H9 (cell line): ENCODE data around the gene NCKAP5. TPM values are rescaled to one million over a fixed set of nuclear protein-coding genes. Genes with fewer than 3 reads are reported as not detected.

Experiments
- DNase-seq: peaks from one replicate; pipeline ENCODE4 v3.0.0-alpha.2; 2017
- H2AFZ ChIP-seq: one replicate; pipeline ENCODE4 v1.6.1; 2013; ENCODE audit warnings: mild to moderate bottlenecking, low read length, control low read depth, moderate library complexity
- H2AK5ac ChIP-seq: 2 replicates; pipeline ENCODE4 v1.6.1; 2013; ENCODE audit warnings: low read length, control low read depth, mixed read lengths; ENCODE audit not compliant: insufficient read length
- H2BK120ac ChIP-seq: one replicate; pipeline ENCODE4 v1.6.1; 2013; ENCODE audit warnings: low read depth, mild to moderate bottlenecking, low read length, control low read depth, inconsistent platforms; ENCODE audit not compliant: poor library complexity, severe bottlenecking
- H2BK12ac ChIP-seq: 2 replicates; pipeline ENCODE4 v1.6.1; 2013; ENCODE audit warnings: low read length, control low read depth, mixed read lengths, low read depth; ENCODE audit not compliant: insufficient read length
- H2BK15ac ChIP-seq: 2 replicates; pipeline ENCODE4 v1.6.1; 2013; ENCODE audit warnings: low read depth, low read length, control low read depth
- H2BK20ac ChIP-seq: one replicate; pipeline ENCODE4 v1.6.1; 2013; ENCODE audit warnings: low read depth, mild to moderate bottlenecking, low read length, control low read depth, inconsistent platforms; ENCODE audit not compliant: poor library complexity, severe bottlenecking
- H2BK5ac ChIP-seq: 2 replicates; pipeline ENCODE4 v1.6.1; 2013; ENCODE audit warnings: low read length, control low read depth, mixed read lengths; ENCODE audit not compliant: insufficient read length
- H3K14ac ChIP-seq: 2 replicates; pipeline ENCODE4 v1.6.1; 2013; ENCODE audit warnings: low read length, control low read depth; ENCODE audit not compliant: insufficient read depth
- H3K18ac ChIP-seq: 2 replicates; pipeline ENCODE4 v1.6.1; 2013; ENCODE audit warnings: low read depth, mild to moderate bottlenecking, mixed read lengths, low read length, control low read depth; ENCODE audit not compliant: insufficient read length
- H3K23ac ChIP-seq: 2 replicates; pipeline ENCODE4 v1.6.1; 2013; ENCODE audit warnings: low read length, control low read depth, mixed read lengths, low read depth; ENCODE audit not compliant: insufficient read length
- H3K23me2 ChIP-seq: 2 replicates; pipeline ENCODE4 v1.6.1; 2013; ENCODE audit warnings: low read depth, mild to moderate bottlenecking, mixed read lengths, low read length, control low read depth; ENCODE audit not compliant: insufficient read length, poor library complexity, severe bottlenecking
- H3K27ac ChIP-seq: 2 replicates; pipeline ENCODE4 v1.5.1; 2013; ENCODE audit warnings: low read length, control low read depth, mixed read lengths, low read depth; ENCODE audit not compliant: insufficient read length
- H3K27me3 ChIP-seq: 2 replicates; pipeline ENCODE4 v1.6.1; 2013; ENCODE audit warnings: low read length, control low read depth, inconsistent platforms; ENCODE audit not compliant: insufficient read depth
- H3K4ac ChIP-seq: 2 replicates; pipeline ENCODE4 v1.6.1; 2013; ENCODE audit warnings: low read depth, mild to moderate bottlenecking, control low read depth, inconsistent platforms, low read length, moderate library complexity
- H3K4me1 ChIP-seq: 2 replicates; pipeline ENCODE4 v1.6.1; 2013; ENCODE audit warnings: low read length, control low read depth, inconsistent platforms; ENCODE audit not compliant: insufficient read depth
- H3K4me2 ChIP-seq: 2 replicates; pipeline ENCODE4 v1.6.1; 2013; ENCODE audit warnings: low read length, control low read depth, mixed read lengths; ENCODE audit not compliant: insufficient read length, insufficient read depth
- H3K56ac ChIP-seq: 2 replicates; pipeline ENCODE4 v1.6.1; 2013; ENCODE audit warnings: low read depth, mild to moderate bottlenecking, mixed read lengths, low read length, control low read depth; ENCODE audit not compliant: insufficient read length
- H3K79me1 ChIP-seq: 2 replicates; pipeline ENCODE4 v1.6.1; 2013; ENCODE audit warnings: low read depth, mild to moderate bottlenecking, moderate library complexity, low read length, control low read depth, inconsistent platforms; ENCODE audit not compliant: insufficient read depth, poor library complexity, severe bottlenecking
- H3K79me2 ChIP-seq: 2 replicates; pipeline ENCODE4 v1.6.1; 2013; ENCODE audit warnings: low read length, control low read depth, inconsistent platforms; ENCODE audit not compliant: insufficient read depth
- H3K9ac ChIP-seq: 2 replicates; pipeline ENCODE4 v1.6.1; 2013; ENCODE audit warnings: low read length, control low read depth, mixed read lengths; ENCODE audit not compliant: insufficient read length; ENCODE audit errors: extremely low read depth
- H3K9me3 ChIP-seq: one replicate; pipeline ENCODE4 v1.6.1; 2013; ENCODE audit warnings: low read depth, low read length, inconsistent platforms; ENCODE audit not compliant: control insufficient read depth
- H3T11ph ChIP-seq: one replicate; pipeline ENCODE4 v1.6.1; 2013; ENCODE audit warnings: mild to moderate bottlenecking, low read length, control low read depth, inconsistent platforms
- H4K20me1 ChIP-seq: one replicate; pipeline ENCODE4 v1.6.1; 2013; ENCODE audit not compliant: control insufficient read depth, insufficient read length, insufficient read depth
- H4K5ac ChIP-seq: 2 replicates; pipeline ENCODE4 v1.6.1; 2013; ENCODE audit warnings: low read depth, mild to moderate bottlenecking, mixed read lengths, low read length, control low read depth; ENCODE audit not compliant: insufficient read length
- H4K8ac ChIP-seq: replicated peaks from 2 replicates; pipeline ENCODE4 v1.6.1; 2013; ENCODE audit warnings: low read length, control low read depth, mixed read lengths, low read depth; ENCODE audit not compliant: insufficient read length
- H4K91ac ChIP-seq: 2 replicates; pipeline ENCODE4 v1.6.1; 2013; ENCODE audit warnings: low read depth, mild to moderate bottlenecking, moderate library complexity, mixed read lengths, low read length, control low read depth; ENCODE audit not compliant: insufficient read length
- H3K27ac Mint-ChIP-seq, 3 experiments: 2 replicates in 2 of 3; 3 replicates in 1 of 3; pipeline ENCODE4 v1.8.0; 2020 to 2021; ENCODE audit warnings: mixed read lengths in 3 of 3, mild to moderate bottlenecking in 1 of 3, moderate library complexity in 1 of 3
- H3K27me3 Mint-ChIP-seq: 2 replicates; pipeline ENCODE4 v1.8.0; 2021; ENCODE audit warnings: low read depth, mild to moderate bottlenecking, moderate library complexity, mixed read lengths
- H3K36me3 Mint-ChIP-seq, 3 experiments: 2 replicates in 2 of 3; 3 replicates in 1 of 3; pipeline ENCODE4 v1.8.0; 2020 to 2021; ENCODE audit warnings: low read depth in 3 of 3, mixed read lengths in 3 of 3; ENCODE audit not compliant: insufficient read depth in 1 of 3
- H3K4me1 Mint-ChIP-seq, 2 experiments: 2 replicates each; pipeline ENCODE4 v1.8.0; 2020; ENCODE audit warnings: mixed read lengths in 2 of 2
- H3K4me3 Mint-ChIP-seq, 2 experiments: 2 replicates in 1 of 2; 3 replicates in 1 of 2; pipeline ENCODE4 v1.8.0; 2020 to 2021; ENCODE audit warnings: mild to moderate bottlenecking in 2 of 2, mixed read lengths in 2 of 2, moderate library complexity in 1 of 2
- H3K9me3 Mint-ChIP-seq, 2 experiments: 2 replicates in 1 of 2; 3 replicates in 1 of 2; pipeline ENCODE4 v1.8.0; 2020; ENCODE audit warnings: mild to moderate bottlenecking in 2 of 2, mixed read lengths in 2 of 2, moderate library complexity in 1 of 2
- WGBS: extraction: QIAGEN DNeasy Blood & Tissue Kit; methylation state at CpG from one replicate; pipeline ENCODE4 v1.1.7; 2013; ENCODE audit warnings: missing lambda C conversion rate, low lambda C conversion rate, mixed read lengths; ENCODE audit not compliant: insufficient read length; ENCODE audit errors: extremely low coverage; 5-methylcytosine and 5-hydroxymethylcytosine counted together
- total RNA-seq: library from RNA; stranded (reverse); gene quantifications from 2 replicates; pipeline ENCODE4 v1.2.1, GENCODE V29; 2021
- TF ChIP-seq, protein P1 (sequence below): fragments of 200-600 bp; sonication (generic); conservative IDR thresholded peaks from 3 replicates; pipeline ENCODE4 v1.8.0; 2021; ENCODE audit warnings: antibody characterized with exemption, mild to moderate bottlenecking

Gene NCKAP5
- total RNA-seq, 1 experiment from 2014 or later, result 0.26 TPM

DNA sequence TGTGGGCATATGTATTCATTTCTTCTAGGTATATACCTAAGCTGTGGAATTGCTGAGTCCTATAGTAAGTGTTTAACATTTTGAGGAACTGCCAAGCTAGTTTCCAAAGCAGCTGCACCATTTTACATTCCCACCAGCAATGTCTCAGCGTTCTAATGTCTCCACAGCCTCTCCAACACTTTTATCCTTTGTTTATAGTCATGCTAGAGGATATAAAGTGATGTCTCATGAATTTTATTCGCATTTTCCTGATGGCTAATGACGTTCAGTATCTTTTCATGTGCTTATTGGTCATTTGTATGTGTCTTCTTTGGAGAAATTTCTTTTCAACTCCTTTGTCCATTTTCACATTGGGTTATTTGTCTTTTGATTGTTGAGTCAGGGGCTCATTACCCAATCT lies 295.2 kb downstream of the NCKAP5 start:
- H2BK5ac ChIP-seq, result no peak overlapping the region
- Mint-ChIP-seq H3K4me1 (0 out of 4 replicates have a peak, but pooled peaks cover 0 to 2% of the 10 kb centered on the region in 2 experiments), H3K27me3 (no peaks in the 10 kb centered on the region), H3K4me3 (no peak overlapping the region), H3K27ac (no peak overlapping the region; a peak in 1 of 7 replicates), H3K9me3 (no peaks in the 10 kb centered on the region), H3K36me3 (no peaks in the 10 kb centered on the region)
- WGBS, result no CpG with 5 or more reads among the region's 3 CpGs
- H3K14ac ChIP-seq, result no peak overlapping the region
- no peak overlapping the region for H2BK12ac ChIP-seq
- no peak overlapping the region for H4K91ac ChIP-seq
- H3K79me2 ChIP-seq, result no peaks in the 10 kb centered on the region
- H3T11ph ChIP-seq, result no peak overlapping the region
- H3K27ac ChIP-seq, result no peak overlapping the region
- no peaks in the 10 kb centered on the region for H3K79me1 ChIP-seq
- no peaks in the 10 kb centered on the region for H3K4me1 ChIP-seq
- no peak for DNase-seq
- no peak overlapping the region for H4K8ac ChIP-seq
- H3K23me2 ChIP-seq, result no peaks in the 10 kb centered on the region
- no peak overlapping the region for H2BK120ac ChIP-seq
- no peak overlapping the region for H2AK5ac ChIP-seq
- H3K18ac ChIP-seq, result no peak overlapping the region
- no peaks in the 10 kb centered on the region for H3K27me3 ChIP-seq
- no peak overlapping the region for H2AFZ ChIP-seq
- no peak overlapping the region for H2BK15ac ChIP-seq
- H4K5ac ChIP-seq, result no peak overlapping the region
- H4K20me1 ChIP-seq, result no peaks in the 10 kb centered on the region
- H3K9ac ChIP-seq, result no peak overlapping the region
- no peaks in the 10 kb centered on the region for H3K9me3 ChIP-seq
- H3K23ac ChIP-seq, result no peak overlapping the region
- no peak overlapping the region for H3K4ac ChIP-seq
- no peak overlapping the region for H2BK20ac ChIP-seq
- TF ChIP-seq, protein P1, sequence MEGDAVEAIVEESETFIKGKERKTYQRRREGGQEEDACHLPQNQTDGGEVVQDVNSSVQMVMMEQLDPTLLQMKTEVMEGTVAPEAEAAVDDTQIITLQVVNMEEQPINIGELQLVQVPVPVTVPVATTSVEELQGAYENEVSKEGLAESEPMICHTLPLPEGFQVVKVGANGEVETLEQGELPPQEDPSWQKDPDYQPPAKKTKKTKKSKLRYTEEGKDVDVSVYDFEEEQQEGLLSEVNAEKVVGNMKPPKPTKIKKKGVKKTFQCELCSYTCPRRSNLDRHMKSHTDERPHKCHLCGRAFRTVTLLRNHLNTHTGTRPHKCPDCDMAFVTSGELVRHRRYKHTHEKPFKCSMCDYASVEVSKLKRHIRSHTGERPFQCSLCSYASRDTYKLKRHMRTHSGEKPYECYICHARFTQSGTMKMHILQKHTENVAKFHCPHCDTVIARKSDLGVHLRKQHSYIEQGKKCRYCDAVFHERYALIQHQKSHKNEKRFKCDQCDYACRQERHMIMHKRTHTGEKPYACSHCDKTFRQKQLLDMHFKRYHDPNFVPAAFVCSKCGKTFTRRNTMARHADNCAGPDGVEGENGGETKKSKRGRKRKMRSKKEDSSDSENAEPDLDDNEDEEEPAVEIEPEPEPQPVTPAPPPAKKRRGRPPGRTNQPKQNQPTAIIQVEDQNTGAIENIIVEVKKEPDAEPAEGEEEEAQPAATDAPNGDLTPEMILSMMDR, result no peak
- H3K4me2 ChIP-seq, result no peak overlapping the region
- no peak overlapping the region for H3K56ac ChIP-seq
